GM18873 (cell line): ENCODE measurements around the gene ODAD2.
"Not testable (repeated sequence)": the region's sequence is repeated elsewhere in the genome, so short reads cannot be mapped to it uniquely, and the experiment has no call there.

ENCODE experiments used
- ATAC-seq: cut with Tn5 transposase; IDR thresholded peaks from one replicate; pipeline ENCODE4 v1.9.1; 2021; ENCODE audit warnings: mild to moderate bottlenecking, moderate library complexity, moderate number of reproducible peaks; ENCODE audit not compliant: unreplicated experiment, low FRiP score

ODAD2 gene, protein sequence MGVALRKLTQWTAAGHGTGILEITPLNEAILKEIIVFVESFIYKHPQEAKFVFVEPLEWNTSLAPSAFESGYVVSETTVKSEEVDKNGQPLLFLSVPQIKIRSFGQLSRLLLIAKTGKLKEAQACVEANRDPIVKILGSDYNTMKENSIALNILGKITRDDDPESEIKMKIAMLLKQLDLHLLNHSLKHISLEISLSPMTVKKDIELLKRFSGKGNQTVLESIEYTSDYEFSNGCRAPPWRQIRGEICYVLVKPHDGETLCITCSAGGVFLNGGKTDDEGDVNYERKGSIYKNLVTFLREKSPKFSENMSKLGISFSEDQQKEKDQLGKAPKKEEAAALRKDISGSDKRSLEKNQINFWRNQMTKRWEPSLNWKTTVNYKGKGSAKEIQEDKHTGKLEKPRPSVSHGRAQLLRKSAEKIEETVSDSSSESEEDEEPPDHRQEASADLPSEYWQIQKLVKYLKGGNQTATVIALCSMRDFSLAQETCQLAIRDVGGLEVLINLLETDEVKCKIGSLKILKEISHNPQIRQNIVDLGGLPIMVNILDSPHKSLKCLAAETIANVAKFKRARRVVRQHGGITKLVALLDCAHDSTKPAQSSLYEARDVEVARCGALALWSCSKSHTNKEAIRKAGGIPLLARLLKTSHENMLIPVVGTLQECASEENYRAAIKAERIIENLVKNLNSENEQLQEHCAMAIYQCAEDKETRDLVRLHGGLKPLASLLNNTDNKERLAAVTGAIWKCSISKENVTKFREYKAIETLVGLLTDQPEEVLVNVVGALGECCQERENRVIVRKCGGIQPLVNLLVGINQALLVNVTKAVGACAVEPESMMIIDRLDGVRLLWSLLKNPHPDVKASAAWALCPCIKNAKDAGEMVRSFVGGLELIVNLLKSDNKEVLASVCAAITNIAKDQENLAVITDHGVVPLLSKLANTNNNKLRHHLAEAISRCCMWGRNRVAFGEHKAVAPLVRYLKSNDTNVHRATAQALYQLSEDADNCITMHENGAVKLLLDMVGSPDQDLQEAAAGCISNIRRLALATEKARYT

DNA sequence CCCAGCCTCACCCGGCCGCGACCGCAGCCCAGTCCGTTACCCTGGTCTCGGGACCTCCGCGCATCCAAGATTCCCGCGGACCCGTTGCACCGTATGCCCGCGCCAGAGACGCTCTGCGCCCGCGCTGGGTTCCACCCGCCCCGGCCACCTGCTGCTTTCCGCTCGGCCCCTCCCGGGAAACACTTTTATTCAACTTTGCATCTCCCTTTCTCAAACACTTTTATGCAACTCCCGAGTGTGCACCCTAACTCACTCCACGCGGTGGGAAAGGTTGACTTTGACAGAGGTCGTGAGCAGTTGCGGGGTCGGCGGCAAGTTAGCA lies at the start of gene ODAD2:
Gene ODAD2, minus strand, starts transcription at position 126 of the 322 bp plus-strand sequence. CDS start 3,937 bp downstream, outside the sequence.
- ATAC-seq: no peak

DNA sequence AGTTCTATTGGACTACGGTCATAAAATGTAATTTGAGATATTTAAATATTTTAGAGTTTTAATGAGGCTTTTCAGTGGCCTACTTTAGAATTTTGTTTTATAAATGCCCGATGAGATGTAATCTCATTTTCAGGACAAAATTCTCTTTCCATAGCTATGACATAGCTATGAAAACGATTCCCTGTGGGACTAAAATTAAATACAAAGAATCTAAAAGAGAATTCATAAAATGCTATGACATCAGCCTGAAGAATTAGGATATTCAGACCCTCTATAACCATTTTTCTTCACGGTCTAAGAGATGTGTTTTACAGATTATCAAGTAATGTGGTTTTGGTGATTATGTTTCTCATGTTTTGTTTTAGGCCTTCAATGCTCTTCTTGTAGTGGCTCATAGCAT lies 48.2 kb upstream of the ODAD2 start:
- no peak for ATAC-seq

DNA sequence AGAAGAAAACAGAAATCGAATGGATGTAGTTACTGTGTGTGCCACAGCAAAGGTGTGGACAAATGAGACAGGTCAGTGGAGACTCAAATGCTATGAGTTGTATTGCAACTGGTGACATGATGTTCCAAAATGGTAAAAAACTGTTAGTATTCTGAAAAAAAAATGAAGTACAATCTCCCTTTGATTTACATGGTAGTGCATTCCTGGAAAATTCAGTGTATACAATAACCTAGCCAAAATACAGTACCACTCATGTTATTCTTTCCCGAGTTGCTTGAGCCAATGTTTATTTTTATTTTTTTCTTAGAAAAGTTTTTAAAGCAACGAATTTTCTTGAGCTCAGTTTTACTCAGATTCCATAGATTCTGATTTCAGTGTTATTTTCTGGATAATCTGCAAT lies 47.7 kb upstream of the ODAD2 start:
- ATAC-seq: no peak

DNA sequence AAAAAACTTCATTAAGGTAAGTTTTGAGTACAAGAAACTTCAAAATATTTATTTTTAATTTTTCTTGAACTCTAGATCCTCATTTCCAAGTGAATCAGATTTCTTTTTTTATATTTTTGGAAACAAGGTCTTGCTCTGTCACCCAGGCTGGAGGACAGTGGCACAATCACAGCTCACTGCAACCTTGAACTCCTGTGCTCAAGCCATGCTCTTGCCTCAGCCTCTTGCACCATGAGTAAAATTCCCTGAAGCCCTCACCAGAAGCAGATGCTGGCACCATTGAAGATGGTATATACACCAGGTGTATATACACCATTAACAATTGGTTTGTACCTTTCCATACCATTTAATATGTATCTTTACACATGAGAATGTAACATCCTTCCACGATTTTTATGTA lies 45.1 kb upstream of the ODAD2 start:
- ATAC-seq: no peak

DNA sequence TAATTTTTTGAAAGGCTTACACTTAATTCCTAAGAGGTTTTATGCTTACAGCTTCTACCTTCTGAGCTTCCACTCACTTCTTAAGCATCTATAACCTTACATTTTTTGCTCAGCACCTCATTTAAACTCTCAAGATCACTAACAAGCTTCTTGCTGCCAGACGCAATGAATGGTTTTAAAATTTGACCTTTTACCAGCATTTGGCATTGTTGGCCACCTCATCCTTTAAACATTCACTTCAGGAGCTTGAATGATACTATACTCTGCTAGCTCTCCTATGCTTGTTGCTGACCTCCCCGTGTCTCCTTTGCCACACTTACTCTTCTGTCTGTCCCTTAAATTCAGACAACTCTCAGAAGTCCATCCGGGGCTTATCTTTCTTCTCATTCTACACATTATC lies 37.7 kb upstream of the ODAD2 start:
- no peak for ATAC-seq

DNA sequence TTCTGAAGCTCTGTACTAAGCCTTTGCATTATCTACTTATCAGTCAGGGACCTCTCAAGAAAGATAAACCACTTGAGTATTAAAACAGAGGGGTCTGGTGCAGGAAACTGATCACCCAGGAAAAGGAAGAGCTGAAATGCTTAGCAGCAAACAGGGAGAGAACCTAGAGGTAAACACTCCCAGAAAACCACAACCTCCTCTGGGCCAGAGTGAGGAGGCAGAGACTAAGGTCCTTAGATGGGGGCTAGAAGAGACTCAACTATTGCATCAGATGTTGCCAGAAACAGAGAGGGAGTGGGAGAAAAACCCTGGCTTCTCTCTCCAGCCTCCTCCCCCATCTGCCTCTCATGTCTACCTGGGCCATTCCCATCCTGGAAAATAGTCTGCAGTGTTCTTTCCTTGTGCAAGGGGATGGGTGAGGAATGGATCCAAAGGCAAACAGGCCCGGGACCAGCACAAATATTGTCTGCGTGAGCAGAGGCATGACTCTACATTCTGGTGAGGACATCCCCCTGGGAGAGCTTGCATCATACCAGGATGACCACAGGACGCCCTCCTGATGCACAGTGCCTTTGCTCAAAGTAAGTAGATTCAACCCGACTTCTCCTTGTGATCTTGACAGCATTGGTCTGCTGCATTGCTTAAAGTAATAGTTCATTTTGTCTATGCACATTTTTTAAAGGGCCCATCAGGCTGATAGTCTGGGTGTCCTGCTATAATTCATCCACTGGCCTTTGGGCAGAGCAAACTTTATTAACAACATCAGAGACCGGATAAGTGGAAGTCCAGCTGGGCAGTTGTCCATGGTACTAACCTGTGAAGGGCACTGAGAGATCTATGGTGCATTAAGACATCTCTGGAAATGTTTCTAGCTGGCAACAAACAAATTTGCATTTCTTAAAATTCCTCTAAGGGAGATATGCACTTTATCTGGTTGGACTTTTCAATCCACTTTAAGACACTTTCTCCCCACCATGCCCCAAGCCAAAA lies 22.4 kb upstream of the ODAD2 start:
- ATAC-seq: no peak

DNA sequence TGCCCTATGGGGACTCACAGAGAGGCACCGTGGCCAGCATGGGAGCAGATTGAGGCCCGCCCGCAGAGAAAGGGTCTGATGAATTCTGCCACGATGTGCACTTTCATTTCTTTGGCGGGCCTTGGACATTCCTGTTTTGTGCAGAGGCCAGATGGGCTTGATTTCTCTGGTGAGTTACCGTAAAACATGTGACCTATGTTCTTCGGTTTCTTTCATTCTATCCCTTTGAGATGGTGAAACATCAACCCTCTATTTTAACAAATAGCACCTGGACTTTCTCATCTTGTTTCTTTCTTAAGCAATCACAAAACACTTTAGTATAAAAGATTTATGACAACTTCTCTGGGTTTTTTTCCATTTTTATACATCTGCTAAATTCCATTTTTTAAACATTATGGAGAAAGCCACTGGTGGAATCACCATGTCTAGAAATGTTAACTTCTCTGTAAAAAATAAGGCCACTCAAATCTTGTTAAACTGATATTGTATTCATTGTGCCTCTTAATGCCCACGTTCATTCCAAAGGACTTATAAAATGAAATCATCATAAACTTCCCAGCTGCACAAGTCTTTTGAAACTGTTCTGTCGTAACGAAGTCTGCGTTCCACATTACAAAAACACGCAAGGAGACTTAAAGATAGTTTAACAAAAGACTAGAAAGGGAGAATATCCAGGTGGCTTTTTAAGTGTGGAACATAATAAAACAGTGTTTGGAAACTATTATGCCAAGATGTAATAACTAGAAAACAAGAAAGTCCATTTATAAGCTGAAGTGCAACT lies 21.4 kb upstream of the ODAD2 start:
- no peak for ATAC-seq

DNA sequence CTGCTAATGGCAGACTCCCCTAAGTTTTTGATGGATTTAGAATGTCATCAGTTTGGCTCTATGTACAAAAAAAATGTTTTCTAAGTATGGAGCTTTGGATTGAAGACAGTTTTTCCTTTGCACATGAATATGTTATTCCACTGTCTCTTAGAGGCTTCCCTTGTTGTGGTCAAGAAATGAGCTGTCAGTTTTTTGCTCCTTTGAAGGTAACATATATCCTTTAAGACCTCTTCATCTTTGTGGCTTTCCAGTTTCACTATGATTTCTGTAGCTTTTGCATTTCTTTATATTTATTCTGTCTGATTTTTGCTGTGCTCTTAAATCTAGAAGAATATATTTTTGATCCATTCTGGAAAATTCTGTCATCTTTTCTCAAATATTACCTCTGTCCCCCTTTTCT lies 15.8 kb upstream of the ODAD2 start:
- no peak for ATAC-seq

DNA sequence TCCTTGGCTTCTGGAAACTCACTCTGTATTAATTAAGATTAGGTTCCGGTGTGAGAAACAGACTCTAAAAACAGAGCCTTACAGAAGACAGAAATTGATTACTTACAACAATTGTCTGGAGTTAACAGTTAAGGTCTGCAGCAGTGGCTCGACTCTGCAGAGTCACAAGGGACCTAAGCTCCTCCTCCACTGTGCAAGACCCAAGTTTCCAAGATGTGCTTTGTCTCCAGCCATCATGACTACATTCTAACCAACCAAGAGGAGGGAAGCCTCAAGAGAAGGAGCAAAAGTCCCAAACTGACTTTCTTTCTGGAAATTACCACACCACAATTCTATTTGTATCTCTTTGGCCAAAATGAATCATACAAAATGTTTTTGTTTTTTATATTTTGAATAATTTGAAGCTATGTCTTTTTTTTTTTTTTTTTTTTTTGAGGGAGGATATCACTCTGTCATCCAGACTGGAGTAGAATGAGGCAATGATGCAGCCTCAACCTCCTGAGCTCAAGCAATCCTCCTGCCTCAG lies 14.2 kb upstream of the ODAD2 start:
- no peak for ATAC-seq

DNA sequence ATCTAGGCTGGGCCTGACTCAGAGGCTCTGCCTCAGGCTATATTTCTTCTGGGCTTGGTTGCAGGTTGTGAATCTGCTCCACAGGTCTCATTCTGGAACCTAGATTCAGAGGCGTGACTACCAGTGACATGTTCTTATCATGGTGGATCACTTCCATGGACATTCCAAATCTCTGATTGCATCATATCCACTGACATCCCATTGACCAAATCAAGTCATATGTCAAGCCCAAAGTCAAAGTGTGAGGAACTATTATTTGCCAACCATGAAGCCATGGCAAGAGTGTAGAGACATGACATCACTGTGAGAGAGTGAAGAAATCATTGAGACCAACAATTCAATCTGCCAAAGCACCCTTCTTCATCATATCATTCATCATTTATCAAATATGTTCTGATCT lies 11.9 kb upstream of the ODAD2 start:
- no peak for ATAC-seq

DNA sequence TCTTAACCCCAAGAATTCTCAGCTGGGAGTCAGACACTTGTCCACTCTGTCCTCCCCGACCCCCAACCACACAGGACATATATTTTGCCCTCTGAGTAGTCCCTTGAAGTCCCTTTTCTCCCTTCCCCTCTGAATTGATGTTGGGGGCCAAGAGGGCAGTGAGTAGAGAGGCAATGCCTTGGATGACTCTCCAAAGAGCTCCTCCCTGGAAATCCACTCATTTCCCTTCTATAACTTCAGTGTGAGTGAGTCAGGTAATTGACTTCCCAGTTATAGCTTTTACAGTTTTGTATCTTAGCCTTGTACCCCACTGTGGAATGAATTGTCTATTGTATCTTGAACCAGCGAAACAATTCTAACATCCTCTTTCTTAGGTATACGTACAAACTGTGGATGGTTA lies 9.2 kb upstream of the ODAD2 start:
- no peak for ATAC-seq

DNA sequence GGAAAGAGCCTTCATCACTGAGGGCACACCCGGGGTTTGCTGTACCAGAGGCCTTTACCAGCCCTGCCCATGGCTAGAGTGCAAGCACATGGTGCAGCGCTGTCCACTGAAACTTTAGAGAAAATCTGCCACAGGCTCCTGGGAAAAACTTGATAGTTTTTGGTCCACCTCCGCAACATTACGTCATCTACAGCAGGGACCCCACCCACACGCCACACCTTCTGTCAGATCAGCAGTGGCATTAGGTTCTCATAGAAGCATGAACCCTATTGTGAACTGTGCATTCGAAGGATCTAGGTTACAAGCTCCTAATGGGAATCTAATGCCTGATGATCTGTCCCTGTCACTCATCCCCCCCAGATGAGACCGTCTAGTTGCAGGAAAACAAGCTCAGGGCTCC lies 2.5 kb upstream of the ODAD2 start:
- no peak for ATAC-seq

DNA sequence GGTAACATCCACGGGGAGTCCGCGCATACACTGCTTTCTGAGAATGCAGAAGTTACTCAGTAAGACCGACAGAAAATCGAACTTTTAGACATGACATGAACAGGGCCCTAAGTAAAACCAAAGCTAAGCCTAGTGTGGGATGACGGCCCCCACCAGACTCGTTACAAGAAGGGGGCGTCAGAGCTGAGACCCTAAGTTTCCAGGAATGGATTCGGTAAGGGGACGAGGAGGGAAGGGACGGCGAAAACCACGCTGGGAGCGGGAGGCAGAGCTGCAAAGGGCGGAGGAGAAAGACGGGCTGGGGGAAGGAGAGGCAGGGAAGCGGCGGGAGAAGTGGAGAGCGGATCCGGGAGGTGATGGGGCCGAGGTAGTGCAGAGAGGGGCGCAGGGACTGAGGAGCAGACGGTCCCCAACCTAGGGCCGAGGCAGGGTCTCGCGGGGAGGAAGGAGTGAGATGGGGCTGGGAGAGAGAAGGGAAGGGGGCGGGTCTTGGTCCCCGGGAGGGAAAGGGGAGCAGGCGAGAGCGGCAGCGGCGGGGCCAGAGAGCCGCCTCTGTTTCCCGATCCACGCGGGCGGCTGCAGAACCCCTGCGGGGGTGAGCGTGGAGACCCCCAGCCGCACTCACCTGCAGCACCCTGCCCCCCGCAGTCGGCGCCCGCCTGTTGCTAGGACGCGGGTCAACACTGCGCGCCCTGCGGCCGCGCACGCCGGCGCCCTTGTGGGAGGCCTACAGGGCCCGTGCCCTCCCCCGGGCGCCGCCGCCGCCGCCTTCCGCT lies 513 bp downstream of the ODAD2 start:
- ATAC-seq: no peak

DNA sequence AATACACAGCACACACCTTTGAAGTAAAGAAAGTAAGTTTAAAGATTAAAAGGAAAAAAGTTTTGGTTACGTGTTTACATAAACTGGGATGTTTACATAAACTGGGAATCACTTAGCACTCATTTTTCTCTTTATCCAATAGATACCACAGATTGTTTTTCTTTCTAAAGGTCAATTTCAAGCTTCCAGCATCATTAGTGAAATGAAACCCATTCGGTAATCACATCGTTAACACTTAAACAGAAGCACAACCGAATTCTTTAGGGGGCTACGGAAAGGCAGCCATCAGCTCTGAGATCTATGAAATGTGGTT lies 1.1 kb downstream of the ODAD2 start:
- no peak for ATAC-seq

DNA sequence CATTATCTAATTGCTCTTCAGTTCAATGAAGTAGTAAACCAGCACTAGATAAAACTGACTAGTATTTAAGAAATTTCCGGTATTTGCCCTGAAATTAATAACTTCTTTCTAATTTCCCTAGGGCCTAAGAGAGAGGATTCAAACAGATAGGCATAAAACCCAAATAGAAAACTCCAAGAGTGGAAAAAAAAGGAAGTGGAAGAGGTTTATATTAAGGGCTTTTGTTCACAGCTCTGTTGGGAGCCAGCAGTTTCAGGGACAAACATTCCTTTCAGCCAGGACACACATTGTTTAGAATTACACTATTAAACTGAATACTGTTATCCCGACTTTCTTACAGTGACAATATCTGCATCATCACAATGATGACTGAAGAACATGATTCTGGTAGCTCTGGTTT lies 3.6 kb downstream of the ODAD2 start:
- ATAC-seq: no peak

DNA sequence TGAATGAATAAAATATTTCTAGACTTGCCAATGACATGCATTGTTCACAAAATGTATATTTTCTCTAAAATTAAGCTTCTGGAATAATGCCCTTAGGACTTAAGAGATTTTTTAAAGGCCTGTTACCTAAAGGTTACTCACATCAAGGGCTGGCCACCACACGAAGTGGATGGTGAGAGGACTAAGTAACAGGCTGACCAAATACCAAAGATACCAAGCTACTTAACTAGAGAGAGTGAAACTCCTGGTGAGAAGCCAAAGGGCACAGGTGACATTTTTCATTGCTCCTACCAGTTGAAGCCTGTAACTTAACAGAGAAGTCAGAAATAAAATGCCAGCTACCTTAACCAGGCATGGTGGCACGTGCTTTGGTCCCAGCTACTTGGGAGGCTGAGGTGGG lies 9.5 kb downstream of the ODAD2 start:
- ATAC-seq: not testable (repeated sequence)

DNA sequence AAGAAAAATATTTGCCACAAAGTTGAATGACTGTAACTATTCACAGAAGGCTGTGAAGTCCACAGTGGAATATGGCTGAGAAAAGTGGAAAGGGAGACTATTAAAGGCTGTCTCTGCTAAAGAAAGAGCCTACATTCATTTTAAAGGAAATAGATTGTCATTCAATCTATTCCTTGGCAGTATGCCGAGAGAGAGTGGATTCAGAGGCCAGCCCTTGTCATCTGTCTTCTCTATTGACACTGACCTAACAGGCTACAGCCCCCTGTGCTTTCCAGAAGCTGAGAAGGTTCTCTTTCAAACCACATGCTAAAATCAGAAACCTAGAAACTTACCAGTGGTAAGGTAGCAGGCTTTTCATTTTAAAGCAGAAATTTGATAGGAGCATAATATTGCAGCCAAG lies 12.1 kb downstream of the ODAD2 start:
- no peak for ATAC-seq

DNA sequence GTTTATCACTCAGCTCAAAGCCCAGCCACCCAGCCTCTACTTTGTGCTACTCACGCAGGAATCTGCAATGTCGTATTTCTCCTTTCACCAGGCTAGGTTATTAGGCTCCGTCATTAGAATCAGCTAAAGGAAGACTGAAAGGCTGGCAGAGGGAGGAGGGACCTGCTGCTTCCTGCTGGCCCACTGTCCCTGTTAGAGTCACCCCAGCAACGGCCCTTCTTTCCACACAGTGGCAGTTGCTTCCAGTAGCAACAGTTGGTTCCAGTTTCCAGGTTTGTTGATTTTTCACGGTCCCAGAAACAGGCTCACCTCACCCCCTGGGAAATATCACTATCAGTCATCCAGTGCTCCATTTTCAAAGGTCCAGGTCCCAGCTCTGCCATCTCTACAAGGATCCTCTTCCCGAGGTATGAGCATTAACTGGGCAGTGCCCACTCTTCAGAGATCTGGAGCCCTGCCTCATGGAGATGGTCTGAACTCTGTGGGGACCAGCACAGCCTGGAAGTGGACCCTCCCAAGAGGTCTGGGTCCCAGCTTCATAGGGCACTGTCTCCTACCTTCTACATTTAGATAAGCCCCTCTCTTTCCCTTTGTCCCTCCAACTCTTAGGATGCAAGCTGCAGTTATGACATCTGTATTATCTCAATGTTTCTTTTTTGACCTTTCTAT lies 15.9 kb downstream of the ODAD2 start:
- ATAC-seq: no peak
